Stromal cell of bone marrow (primary cell): ENCODE data around the gene C1orf174.

Experiments
- DNase-seq: peaks from one replicate; pipeline ENCODE4 v3.0.0-alpha.2; 2012; ENCODE audit warnings: low read depth

The C1orf174 gene

GRCh38 chr1:3909615-3910014 lies 9.5 kb upstream of the C1orf174 start:
- no peak for DNase-seq

- DNase-seq, result no peak
Measured at GRCh38 chr1:3908886-3909517, 8.9 kb upstream of the C1orf174 start.

DNA sequence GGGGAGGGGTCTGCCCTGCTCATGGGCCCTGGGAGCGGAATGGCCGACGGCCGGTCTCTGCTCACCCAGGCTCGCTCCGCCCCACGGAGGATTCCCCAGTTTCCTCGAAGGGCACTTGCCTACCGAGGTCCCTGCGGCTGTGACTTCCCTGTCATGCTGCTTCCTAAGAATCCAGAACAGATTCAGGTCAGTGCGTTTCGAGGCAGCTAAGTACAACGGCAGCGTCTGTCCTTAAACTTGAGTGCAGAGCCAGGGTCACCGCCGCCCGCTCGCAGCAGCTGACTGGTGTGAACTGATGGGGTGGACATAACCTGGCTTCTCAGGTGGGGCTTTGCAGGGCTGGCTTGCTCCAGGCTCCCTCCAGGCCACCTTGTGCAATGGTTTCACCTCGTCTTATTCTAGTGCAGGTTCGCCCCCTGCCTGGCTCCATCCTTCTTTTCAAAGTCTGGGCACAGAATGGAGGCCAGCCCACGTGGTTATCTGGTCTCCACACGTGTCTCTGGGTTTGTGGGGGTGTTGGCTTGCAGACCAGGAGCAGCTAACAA lies 7.6 kb upstream of the C1orf174 start:
- no peak for DNase-seq

DNA sequence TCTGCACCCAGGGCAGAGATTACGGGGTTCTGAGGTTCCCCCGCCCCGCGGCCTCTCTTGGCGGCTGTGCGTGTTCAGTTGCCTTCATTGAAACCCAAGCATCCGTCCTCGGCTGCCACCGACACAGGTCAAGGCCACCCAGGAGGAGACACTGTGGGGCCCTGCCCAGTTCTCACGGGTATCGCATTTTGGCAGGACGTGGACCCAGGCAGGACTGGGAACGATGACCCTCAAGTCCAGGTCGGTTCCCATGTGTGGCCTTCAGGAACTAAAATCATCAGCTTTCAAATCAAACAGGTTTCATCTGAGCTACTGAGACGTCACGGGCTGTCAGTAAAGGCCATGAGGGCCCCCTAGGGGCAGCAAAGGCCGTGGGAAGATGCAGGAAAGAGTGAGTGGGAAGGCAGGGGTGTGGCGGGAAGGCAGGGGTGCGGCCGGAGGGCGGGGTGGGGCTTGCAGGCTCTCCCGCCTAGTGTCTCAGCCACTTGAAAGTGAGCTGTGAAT lies 7.0 kb upstream of the C1orf174 start:
- no peak for DNase-seq

- DNase-seq, result no peak
Measured at GRCh38 chr1:3906672-3907020, 6.6 kb upstream of the C1orf174 start.

- DNase-seq, result no peak
Measured at GRCh38 chr1:3905953-3906671, 6.0 kb upstream of the C1orf174 start.

DNA sequence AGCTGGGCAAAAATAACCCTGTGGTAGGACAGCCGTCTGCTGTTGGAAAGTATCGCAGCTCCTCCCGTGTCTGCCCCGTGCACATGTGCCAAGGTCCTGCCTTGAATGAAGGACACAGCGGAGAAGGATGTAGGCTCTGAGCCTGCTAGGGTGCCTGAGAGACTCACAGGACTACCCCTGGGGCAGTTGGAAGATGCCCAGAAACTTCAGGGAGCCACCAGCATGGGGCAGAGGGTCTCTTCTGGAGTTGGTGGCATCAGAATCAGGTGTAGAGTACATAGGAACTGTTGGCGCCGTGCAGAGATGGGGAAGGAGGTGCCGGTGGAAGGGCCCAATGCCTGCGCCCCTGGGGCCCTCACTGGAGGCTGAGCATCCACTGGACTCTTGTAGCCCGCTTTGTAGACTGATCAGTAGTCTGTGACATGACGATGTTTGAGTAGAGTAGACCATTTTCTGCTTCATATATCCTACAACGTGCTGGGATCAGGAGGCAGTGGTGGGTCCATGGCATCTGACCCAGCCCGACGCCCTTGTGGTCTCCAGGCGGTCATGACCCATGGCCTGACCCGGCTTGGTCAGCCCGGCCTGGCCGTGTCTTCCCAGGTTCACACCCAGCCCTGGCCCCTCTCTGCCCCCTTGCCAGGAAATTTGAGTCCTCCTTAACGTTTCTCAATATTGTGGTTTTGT lies 5.3 kb upstream of the C1orf174 start:
- no peak for DNase-seq

DNA sequence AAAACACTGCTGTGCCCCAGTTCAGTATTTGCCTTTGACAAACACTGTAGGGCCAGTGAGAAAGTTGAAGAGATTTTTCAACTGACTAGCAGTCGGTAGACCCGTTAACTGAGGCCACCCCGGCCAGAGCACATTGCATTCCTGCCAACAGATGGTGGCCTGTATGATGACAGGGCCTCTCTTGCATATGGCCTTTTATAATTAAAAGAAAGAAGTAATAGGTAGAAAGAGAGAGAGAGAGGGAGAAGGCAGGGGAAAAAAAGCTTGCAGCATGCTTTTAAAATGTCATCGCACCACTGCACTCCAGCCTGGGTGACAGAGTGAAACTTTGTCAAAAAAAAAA lies 4.7 kb upstream of the C1orf174 start:
- DNase-seq, result no peak

GRCh38 chr1:3904006-3904842 lies 4.2 kb upstream of the C1orf174 start:
- no peak for DNase-seq

DNA sequence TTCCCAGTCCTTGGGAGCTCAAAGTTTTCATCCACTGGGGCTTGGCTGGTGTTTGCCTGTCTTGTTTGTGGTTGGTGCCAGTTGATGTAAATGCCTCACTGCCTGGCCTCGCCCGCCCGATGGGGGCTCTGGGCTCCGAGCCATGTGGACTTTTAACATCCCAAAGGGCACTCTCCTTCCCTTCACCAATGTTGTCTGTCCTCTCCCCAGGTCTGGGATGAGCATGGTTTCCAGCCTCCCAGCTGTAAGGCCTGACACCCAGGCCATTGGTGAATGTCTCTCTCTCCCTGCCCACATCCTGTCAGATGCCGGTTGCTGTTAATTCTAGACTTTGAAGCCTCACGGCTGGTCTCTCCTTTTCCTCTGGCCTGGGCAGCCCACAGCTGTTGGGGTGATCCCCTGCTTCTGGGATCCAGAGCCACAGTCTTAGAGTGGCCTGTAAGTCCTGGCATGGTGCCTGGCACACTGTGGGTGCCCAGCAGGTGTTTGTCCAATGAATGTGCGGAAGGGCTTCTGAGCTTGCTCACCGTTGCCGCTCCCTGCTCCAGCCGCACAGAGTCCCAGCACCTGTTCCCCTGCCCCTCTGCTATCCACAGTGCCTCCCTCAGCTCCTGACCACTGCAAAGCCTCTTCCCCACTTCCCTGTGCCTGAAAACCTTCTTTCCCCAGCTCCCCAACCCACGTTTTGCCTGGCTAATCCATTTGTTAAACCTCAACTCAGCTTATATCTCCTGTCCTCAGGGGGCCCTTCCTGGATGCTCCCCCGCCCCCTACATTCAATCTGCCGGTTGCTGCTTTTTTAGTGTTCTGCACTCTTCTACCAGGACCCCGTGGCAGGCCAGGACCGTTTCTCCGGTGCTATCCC lies 3.3 kb upstream of the C1orf174 start:
- DNase-seq, result no peak

GRCh38 chr1:3902571-3903091 lies 2.6 kb upstream of the C1orf174 start:
- DNase-seq, result no peak

GRCh38 chr1:3902111-3902511 lies 2.0 kb upstream of the C1orf174 start:
- no peak for DNase-seq

DNA sequence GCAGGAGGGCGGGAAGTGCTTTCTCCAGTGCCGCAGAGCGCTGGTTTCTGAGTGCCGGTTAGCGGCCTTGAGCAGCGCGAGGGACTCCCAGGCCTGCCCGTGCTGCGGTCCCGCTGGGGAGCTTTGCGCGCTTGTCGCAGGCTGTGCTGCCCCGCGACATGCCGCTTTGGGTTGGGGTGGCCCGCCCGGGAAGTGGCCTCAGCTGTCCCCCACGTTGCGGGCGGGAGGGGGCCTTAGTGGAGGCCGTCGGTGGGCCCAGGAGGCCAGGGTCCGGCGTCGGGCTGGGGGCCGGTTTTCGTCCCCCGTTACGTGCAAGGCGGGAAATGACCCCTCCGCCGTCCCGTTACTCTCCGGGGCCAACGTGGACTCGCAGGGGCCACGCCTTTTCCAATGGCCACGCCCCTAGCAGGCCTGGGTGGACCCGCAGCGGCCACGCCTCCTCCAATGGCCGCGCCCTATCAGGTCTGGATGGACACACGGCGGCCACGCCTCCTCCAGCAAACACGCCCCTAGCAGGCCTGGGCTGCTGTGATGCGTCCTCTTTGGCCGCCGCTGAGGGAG lies 977 bp upstream of the C1orf174 start:
- DNase-seq, result peak; percentile 94

- no peak for DNase-seq
Measured at GRCh38 chr1:3899754-3900149, 320 bp downstream of the C1orf174 start.

GRCh38 chr1:3898994-3899753 lies 898 bp downstream of the C1orf174 start:
- DNase-seq, result no peak

DNA sequence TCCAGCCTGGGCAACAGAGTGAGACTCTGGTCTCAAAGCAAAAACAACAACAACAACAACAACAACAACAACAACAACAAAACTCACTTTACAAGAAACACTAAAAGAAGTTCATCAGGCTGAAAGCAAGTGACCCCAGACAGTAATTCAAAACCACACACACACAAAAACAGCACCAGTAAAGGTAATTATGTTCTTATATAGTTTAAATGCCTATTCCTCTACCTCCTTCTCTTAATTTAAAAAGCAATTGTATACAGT lies 1.7 kb downstream of the C1orf174 start:
- DNase-seq, result no peak

- DNase-seq, result no peak
Measured at GRCh38 chr1:3896396-3897000, 3.6 kb downstream of the C1orf174 start.

DNA sequence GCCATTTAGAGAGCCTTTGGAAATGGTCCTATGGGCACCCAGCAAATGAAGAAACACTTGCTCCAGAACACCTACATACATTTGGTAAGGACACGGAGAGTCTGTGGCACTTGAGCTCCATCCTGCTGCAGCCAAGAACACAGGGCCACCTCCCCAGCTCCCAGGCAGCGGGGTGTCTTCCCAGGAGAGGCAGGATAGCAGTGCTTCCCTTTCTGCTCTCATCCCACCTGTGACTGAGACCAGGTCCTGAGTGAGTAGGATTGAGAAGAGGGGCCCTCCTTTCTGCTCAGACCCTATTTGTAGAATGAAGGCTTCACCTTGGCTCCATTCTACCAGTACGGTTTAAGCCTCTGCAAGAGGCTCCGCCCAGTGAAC lies 4.1 kb downstream of the C1orf174 start:
- no peak for DNase-seq

DNA sequence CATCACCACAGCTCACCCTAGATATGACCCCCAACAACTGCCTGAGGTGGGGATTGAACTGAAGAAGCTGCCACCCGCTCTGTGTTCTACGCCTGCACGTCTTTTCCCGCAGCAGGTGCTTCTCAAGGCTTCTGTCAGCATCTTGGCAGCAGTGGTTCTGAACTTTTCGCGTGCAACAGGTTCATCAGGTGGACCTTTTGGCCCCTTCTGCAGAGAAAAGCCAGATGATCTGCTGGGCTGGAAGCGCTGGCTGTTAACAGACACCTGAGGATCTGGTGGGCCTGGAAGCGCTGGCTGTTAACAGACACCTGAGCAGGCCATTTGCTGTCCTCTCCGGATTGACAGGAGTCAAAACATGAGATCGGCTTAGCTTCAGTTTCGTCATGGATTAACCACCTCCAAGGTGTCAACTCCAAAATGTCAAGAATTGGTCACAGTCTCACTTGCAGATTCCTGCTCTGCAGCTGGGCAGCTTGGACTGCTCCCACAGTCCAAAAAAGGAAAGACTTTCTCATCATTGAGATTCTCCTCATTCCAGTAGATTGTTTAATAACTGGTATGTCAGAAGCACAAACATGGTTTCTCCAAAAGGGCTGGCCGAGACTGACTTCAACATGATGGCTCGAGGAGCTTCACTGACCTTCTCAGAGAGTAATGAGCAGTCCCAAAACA lies 4.7 kb downstream of the C1orf174 start:
- no peak for DNase-seq
